Ramos (cell line): ENCODE measurements around the gene PRPF4.
"Not testable (repeated sequence)": the region's sequence is repeated elsewhere in the genome, so short reads cannot be mapped to it uniquely, and the experiment has no call there.

Experiments used
- in situ Hi-C: fragments of 300-500 bp; cut with MboI; formaldehyde crosslinking; loops from one replicate; pipeline ENCODE4 v1.14.3; 2022; ENCODE audit warnings: low sequenced_read_pairs; ENCODE audit not compliant: unreplicated experiment

Gene PRPF4

DNA sequence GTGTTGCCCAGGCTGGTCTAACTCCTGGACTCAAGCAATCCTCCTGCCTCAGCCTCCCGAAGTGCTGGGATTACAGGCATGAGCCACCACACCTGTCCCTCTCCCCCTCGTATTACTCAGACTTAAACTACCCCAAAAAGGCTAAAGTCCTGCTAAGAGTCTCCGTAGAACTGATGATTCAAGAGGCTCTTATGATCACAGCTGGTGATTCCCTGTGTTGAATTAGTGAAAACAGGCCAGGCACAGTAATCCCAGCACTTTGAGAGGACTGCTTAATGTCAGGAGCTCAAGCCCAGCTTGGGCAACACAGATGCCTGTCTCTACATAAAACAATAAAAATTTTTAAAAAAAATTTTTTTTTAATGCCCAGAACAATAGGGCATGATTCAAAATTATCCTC is 9.3 kb upstream of the PRPF4 start:
- in situ Hi-C loops = no loop called here

DNA sequence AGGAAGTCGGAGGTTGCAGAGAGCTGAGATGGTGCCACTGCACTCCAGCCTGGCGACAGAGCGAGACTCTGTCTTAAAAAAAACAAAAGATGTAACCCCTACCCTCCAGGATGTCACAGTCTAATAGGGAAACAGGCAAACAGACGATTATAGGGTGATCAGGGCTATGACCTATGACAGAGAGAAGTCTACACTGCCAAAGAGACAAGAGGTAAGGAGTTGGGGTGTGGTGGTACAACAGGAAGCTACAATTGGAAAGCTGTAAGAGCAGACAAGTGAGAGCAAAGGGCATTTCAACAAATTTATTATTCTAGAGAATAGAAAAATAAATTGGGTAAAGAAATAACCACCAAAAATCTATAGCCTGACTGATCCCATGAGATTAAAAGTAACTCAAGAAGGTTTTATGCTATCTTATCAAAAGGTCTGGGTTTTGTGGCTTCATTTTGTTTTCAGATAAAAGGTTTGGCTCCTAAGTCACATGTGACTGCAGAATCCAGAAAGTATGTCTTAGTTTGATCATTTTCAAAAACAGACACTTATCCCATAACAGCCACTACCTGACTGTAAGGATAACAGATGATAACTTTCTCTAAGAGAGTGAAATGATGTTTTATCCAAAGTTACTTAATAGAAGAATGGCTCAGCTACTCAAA is 7.4 kb upstream of the PRPF4 start:
- in situ Hi-C loops = no loop called here

- in situ Hi-C loops = no loop called here
These were observed 6.1 kb upstream of the PRPF4 start for GRCh38 chr9:113269355-113269754.

DNA sequence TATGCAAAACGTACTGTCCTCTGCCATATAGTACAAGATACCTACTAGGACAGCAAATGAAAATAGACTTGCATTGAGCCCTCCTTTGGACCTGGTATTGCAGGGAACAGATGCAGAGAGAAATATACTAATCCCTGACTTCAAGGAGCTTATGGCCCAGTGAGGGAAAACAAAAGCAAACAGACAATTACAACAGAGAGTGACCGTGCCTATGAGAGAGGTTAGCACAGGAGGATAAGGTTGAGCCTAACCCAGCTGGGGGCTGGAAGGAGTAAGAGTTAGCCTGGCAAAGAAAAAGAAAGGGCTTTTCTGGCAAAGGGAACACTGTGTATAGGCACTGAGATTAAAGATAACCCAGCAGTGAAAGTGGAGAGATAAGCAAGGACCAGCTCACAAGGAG is 5.6 kb upstream of the PRPF4 start:
- in situ Hi-C loops = loop anchor here (5.0 to 10.0 kb wide), 2 partner anchors 315 to 387 kb away; no protein-coding TSS in a partner anchor

DNA sequence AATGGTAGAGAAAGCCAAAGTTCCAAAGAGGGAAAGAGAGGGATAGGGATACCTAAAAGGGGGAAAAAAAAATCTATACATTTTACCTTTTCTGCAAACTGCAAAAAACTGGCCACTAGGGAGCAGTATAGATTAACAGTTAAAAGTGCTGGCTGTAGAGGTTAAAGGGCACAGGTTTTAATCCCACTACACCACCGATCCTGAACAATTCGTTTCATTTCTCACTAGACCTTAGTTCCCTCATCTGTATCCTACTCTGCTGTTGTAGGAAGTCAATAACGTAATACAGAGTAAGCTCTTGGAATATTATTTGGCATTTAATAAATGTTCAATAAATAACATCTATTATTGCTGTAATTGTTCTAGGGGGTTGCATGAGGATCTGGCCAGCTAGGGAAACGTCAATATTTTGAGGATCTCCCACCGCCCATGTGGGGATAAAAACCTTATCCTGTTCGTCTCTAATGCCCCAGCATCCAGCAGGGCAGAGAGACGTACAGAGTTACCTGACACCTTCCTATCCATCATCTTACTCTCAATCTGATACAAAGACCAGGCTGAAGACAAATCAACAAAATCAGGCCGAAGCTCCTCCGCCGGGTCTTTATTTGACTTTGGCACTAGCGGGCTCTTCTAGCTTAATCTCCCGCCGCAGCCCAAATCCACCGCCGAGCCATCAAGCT is 843 bp upstream of the PRPF4 start:
- in situ Hi-C loops = loop anchor here (5.0 to 10.0 kb wide), 2 partner anchors 310 to 383 kb away; no protein-coding TSS in a partner anchor

DNA sequence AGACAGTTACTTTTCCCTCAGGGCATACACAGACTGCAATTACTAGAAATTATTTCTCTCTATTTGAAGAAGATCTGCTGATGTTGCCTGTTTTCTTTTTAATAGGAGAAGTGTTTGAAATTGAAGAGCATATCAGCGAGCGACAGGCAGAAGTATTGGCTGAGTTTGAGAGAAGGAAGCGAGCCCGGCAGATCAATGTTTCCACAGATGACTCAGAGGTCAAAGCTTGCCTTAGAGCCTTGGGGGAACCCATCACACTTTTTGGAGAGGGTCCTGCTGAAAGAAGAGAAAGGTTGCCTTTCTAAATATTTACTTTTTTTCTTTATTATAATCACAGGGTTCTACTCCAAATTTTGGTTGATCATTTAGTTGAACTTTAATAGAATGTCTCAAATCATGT is 3.4 kb downstream of the PRPF4 start:
- in situ Hi-C loops = loop anchor here (10.0 kb wide), 1 partner anchor 306 kb away; no protein-coding TSS in a partner anchor

DNA sequence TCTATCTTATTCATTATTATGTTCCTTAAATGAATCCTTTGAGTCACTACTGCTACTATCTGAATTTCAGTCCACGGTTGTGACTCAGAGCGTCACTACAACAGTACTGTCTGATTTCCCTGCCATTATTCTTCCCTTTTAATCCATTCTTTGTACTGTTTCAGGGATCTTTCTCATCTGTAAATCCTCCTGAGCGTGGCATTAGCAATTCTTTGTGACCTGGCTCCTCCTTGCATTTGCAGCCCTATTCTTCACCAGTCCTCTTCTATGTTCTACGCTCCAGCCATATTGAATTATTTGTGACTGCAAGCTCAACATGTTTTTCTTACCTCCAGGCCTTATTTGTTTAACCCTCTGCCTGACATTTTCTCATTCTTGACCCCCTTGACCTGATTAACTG is 5.9 kb downstream of the PRPF4 start:
- in situ Hi-C loops = no loop called here

GRCh38 chr9:113289091-113289490 is 13.6 kb downstream of the PRPF4 start:
- in situ Hi-C loops = no loop called here

GRCh38 chr9:113290052-113290607 is 14.7 kb downstream of the PRPF4 start:
- in situ Hi-C loops = no loop called here

DNA sequence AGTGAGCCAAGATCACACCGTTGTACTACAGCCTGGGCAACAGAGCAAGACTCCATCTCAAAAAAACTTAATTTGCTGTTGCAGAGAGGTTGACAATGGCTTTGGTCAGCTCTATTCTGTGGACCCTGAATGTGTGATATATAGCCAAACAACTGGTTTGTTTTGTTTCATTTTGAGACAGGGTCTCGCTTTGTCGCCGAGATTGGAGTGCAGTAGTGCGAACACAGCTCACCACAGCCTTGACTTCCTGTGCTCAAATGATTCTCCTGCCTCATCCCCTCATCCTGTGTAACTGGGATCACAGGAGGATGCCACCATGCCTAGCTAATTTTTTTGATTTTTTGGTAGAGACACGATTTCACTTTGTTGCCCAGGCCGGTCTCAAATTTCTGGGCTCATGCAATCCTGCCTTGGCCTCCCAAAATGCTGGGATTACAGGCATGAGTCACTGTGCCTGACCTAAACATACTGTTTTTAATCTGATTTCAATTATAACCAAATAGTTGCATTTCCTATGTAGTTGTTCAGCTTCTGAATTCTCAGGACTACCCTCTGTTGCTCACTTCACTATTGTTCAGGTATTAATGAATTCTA is 17.9 kb downstream of the PRPF4 start:
- in situ Hi-C loops = no loop called here

DNA sequence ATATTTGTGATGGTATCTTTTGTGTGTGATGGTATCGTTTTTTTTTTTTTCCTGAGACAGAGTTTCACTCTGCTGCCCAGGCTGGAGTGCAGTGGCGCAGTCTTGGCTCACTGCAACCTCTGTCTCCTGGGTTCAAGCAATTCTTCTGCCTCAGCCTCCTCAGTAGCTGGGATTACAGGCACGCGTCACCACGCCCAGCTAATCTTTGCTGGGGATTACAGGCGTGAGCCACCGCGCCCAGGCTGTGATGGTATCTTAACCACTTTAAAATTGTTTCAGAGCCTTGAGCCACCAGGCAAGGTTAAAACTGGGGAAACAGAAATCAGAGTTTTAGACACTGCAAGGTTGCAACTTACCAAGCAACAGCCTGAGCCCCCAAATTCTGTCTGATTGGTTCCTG is 20.8 kb downstream of the PRPF4 start:
- in situ Hi-C loops = not testable (repeated sequence)

GRCh38 chr9:113296796-113297558 is 21.5 kb downstream of the PRPF4 start:
- in situ Hi-C loops = no loop called here

DNA sequence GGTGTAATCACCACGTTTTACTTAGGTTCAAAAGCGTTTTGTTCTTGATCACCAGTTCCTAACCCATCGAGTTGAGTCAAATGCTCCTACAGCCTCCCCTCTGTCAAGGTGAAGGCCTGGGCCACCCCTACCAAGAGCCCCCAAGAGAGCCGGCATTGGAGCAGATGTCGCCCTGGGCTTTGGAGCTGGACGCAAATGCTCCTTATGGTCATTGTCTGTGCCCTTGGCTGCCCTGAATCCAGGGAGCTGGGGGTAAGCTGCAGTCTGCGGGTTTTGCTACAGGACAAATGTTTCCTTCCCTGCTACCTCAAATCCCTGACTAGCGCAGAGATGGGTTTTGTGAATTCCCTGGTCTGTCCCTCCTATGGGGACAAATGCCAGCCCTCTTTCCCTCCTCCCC is 22.9 kb downstream of the PRPF4 start:
- in situ Hi-C loops = no loop called here

GRCh38 chr9:113298924-113299770 is 23.7 kb downstream of the PRPF4 start:
- in situ Hi-C loops = no loop called here

- in situ Hi-C loops = no loop called here
These were observed 24.4 kb downstream of the PRPF4 start for GRCh38 chr9:113299800-113300292.

DNA sequence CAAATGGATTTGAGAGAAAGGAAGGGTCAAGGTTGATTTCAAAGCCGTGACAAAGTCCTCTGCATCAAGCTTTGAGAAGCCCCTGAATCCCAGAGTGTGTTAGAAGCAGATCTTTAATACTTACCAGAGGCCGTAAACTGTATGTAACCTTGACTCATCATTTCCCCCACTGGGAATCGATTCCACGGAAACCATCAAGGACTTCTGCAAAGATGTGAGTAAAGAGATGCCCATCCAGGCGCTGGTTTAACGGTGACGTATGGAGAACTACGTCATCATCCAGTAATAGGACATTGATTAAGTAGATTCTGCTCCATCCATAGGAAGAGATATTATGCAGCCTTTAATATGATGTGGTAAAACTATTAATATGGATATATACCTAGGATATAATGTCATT is 26.1 kb downstream of the PRPF4 start:
- in situ Hi-C loops = no loop called here

GRCh38 chr9:113302792-113303418 is 27.4 kb downstream of the PRPF4 start, which contains the start of gene RNF183:
Gene RNF183 (minus strand): TSS chr9:113303376. CDS start chr9:113298184, 5,192 bp downstream.
- in situ Hi-C loops = no loop called here

DNA sequence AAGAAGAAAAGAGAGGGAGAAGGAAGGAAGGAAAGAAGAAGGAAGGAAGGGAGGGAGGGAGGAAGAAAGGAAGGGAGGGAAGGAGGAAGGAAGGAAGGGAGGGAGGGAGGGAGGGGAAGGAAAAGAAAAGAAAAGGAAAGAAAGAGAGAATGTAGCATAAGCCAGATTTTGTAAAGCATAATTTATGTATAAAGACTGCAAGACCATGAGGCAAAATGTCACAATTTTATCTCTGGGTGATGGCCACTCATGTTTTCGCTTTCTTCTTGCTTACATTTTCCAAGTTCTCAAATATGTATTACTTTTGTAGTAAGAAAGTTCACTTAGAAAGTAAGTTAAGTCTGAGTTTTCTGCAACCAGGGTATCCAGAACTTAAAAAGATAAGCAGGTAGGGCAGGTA is 31.1 kb downstream of the PRPF4 start:
- in situ Hi-C loops = no loop called here
